WTC11 (cell line): ENCODE measurements around the gene RECQL5. TPM values are rescaled to one million over a fixed set of nuclear protein-coding genes. Genes with fewer than 3 reads are reported as not detected.

ENCODE experiments used
- ATAC-seq: fragments of 200-7000 bp; cut with Tn5 transposase; 2 replicates; pipeline ENCODE4 v1.10.0; 2021; ENCODE audit warnings: mild to moderate bottlenecking, moderate library complexity
- CTCF ChIA-PET: fragments of 300-600 bp; sonication (Branson Sonifier 250); formaldehyde crosslinking; loops from one replicate; lab custom pipeline; 2021; ENCODE audit warnings: antibody characterized with exemption; lab: Charles Lee
- POLR2A ChIA-PET: fragments of 350-600 bp; sonication (Branson Sonifier 250); formaldehyde crosslinking; loops from one replicate; lab custom pipeline; 2021; ENCODE audit warnings: antibody characterized with exemption; lab: Charles Lee
- DNase-seq: peaks from one replicate; pipeline ENCODE4 v3.0.0; 2021; ENCODE audit warnings: low spot score
- H3K27ac Mint-ChIP-seq: 2 replicates; pipeline ENCODE4 v1.8.0; 2021; ENCODE audit warnings: mixed read lengths
- H3K27me3 Mint-ChIP-seq: 2 replicates; pipeline ENCODE4 v1.8.0; 2021; ENCODE audit warnings: low read depth, mild to moderate bottlenecking, moderate library complexity, mixed read lengths
- H3K36me3 Mint-ChIP-seq: 2 replicates; pipeline ENCODE4 v1.8.0; 2021; ENCODE audit warnings: mixed read lengths
- H3K4me1 Mint-ChIP-seq: 2 replicates; pipeline ENCODE4 v1.8.0; 2022; ENCODE audit warnings: mixed read lengths
- H3K4me3 Mint-ChIP-seq: 2 replicates; pipeline ENCODE4 v1.8.0; 2021; ENCODE audit warnings: mild to moderate bottlenecking, moderate library complexity, mixed read lengths
- H3K9me3 Mint-ChIP-seq: 2 replicates; pipeline ENCODE4 v1.8.0; 2021; ENCODE audit warnings: mixed read lengths
- FOXJ3 ChIP-seq: sonication (generic); formaldehyde crosslinking; IDR thresholded peaks from 2 replicates; pipeline ENCODE4 v1.9.0; 2021; ENCODE audit warnings: missing genetic modification reagents, mild to moderate bottlenecking, borderline replicate concordance
- FOXP4 ChIP-seq: sonication (generic); formaldehyde crosslinking; IDR thresholded peaks from 2 replicates; pipeline ENCODE4 v1.8.0; 2022; ENCODE audit warnings: mild to moderate bottlenecking, missing genetic modification reagents
- GTF2I ChIP-seq: fragments of 250-450 bp; sonication (Bioruptor Pico); conservative IDR thresholded peaks from 2 replicates; pipeline ENCODE4 v1.4.0; 2021; ENCODE audit warnings: mild to moderate bottlenecking
- IRF1 ChIP-seq: sonication (generic); formaldehyde crosslinking; IDR thresholded peaks from 2 replicates; pipeline ENCODE4 v1.8.0; 2023; ENCODE audit warnings: missing genetic modification reagents
- IRF2 ChIP-seq: sonication (generic); formaldehyde crosslinking; IDR thresholded peaks from 2 replicates; pipeline ENCODE4 v1.8.0; 2022; ENCODE audit warnings: low read depth, missing genetic modification reagents, borderline replicate concordance
- JUN ChIP-seq: sonication (generic); formaldehyde crosslinking; IDR thresholded peaks from 2 replicates; pipeline ENCODE4 v1.8.0; 2023; ENCODE audit warnings: mild to moderate bottlenecking, missing genetic modification reagents
- MAX ChIP-seq: sonication (generic); formaldehyde crosslinking; IDR thresholded peaks from 2 replicates; pipeline ENCODE4 v1.8.0; 2022; ENCODE audit warnings: mild to moderate bottlenecking, missing genetic modification reagents
- NFATC4 ChIP-seq: fragments of 250-450 bp; sonication (Bioruptor Pico); IDR thresholded peaks from 2 replicates; pipeline ENCODE4 v1.9.0; 2021; ENCODE audit warnings: mild to moderate bottlenecking
- RORB ChIP-seq: fragments of 250-450 bp; sonication (Bioruptor Pico); IDR thresholded peaks from 2 replicates; pipeline ENCODE4 v1.9.0; 2021; ENCODE audit warnings: mild to moderate bottlenecking
- SMAD3 ChIP-seq: sonication (generic); formaldehyde crosslinking; IDR thresholded peaks from 2 replicates; pipeline ENCODE4 v1.8.0; 2022; ENCODE audit warnings: missing genetic modification reagents, mild to moderate bottlenecking, borderline replicate concordance
- SP1 ChIP-seq: sonication (generic); formaldehyde crosslinking; conservative IDR thresholded peaks from 2 replicates; pipeline ENCODE4 v1.8.1; 2022; ENCODE audit warnings: missing genetic modification reagents
- TP53 ChIP-seq: sonication (generic); formaldehyde crosslinking; IDR thresholded peaks from 2 replicates; pipeline ENCODE4 v1.8.1; 2023; ENCODE audit warnings: mild to moderate bottlenecking, missing genetic modification reagents
- ZBTB43 ChIP-seq: sonication (generic); formaldehyde crosslinking; IDR thresholded peaks from 2 replicates; pipeline ENCODE4 v1.8.1; 2023; ENCODE audit warnings: mild to moderate bottlenecking, missing genetic modification reagents
- ZNF263 ChIP-seq: sonication (generic); formaldehyde crosslinking; IDR thresholded peaks from 2 replicates; pipeline ENCODE4 v1.8.1; 2022; ENCODE audit warnings: low read depth, mild to moderate bottlenecking, moderate library complexity, missing genetic modification reagents
- ZNF281 ChIP-seq: sonication (generic); formaldehyde crosslinking; IDR thresholded peaks from 2 replicates; pipeline ENCODE4 v1.8.0; 2023; ENCODE audit warnings: mild to moderate bottlenecking, missing genetic modification reagents
- ZNF512 ChIP-seq: sonication (generic); formaldehyde crosslinking; IDR thresholded peaks from 2 replicates; pipeline ENCODE4 v1.8.1; 2022; ENCODE audit warnings: missing genetic modification reagents, borderline replicate concordance
- ZNF532 ChIP-seq: fragments of 250-450 bp; sonication (Bioruptor Pico); IDR thresholded peaks from 2 replicates; pipeline ENCODE4 v1.9.0; 2021; ENCODE audit warnings: mild to moderate bottlenecking, borderline replicate concordance
- ZNF671 ChIP-seq: fragments of 250-450 bp; sonication (Bioruptor Pico); IDR thresholded peaks from 2 replicates; pipeline ENCODE4 v1.8.0; 2021; ENCODE audit warnings: mild to moderate bottlenecking
- ZSCAN18 ChIP-seq: fragments of 250-450 bp; sonication (Bioruptor Pico); IDR thresholded peaks from 2 replicates; pipeline ENCODE4 v2.1.2; 2022; ENCODE audit warnings: mild to moderate bottlenecking, moderate library complexity
- total RNA-seq: library from RNA; stranded (reverse); gene quantifications from 3 replicates; pipeline ENCODE4 v1.2.3, GENCODE V29; 2021

RECQL5 gene
- total RNA-seq, 1 experiment from 2014 or later, result 51.0 TPM

- TF ChIP-seq RORB (CRISPR knock-in tag) (no peak), SP1 (CRISPR knock-in tag) (no peak), GTF2I (CRISPR knock-in tag) (no peak)
These were observed 39.9 kb downstream of the RECQL5 start (continued) for GRCh38 chr17:75627094-75627493.

GRCh38 chr17:75626496-75627038 lies 40.4 kb downstream of the RECQL5 start:
- no peak for ATAC-seq
- Mint-ChIP-seq H3K27ac (no peak overlapping the region), H3K9me3 (no peaks in the 10 kb centered on the region), H3K4me3 (no peak overlapping the region), H3K36me3 (no peaks in the 10 kb centered on the region), H3K27me3 (no peaks in the 10 kb centered on the region), H3K4me1 (no peaks in the 10 kb centered on the region)
- TF ChIP-seq FOXP4 (CRISPR knock-in tag), result no peak
- TF ChIP-seq ZNF532 (CRISPR knock-in tag), result no peak
- no peak for TF ChIP-seq IRF2
- TF ChIP-seq ZBTB43 (CRISPR knock-in tag), result no peak
- TF ChIP-seq ZSCAN18 (CRISPR knock-in tag), result no peak
- no peak for TF ChIP-seq ZNF263 (CRISPR knock-in tag)
- no peak for TF ChIP-seq TP53 (CRISPR knock-in tag)
- no peak for TF ChIP-seq ZNF281 (CRISPR knock-in tag)
- TF ChIP-seq FOXJ3 (CRISPR knock-in tag), result no peak
- TF ChIP-seq MAX, result no peak
- TF ChIP-seq ZNF671, result no peak
- TF ChIP-seq NFATC4 (CRISPR knock-in tag), result no peak
- TF ChIP-seq IRF1 (CRISPR knock-in tag), result no peak
- TF ChIP-seq SMAD3, result no peak
- TF ChIP-seq ZNF512 (CRISPR knock-in tag), result no peak
- TF ChIP-seq JUN (CRISPR knock-in tag), result no peak
- CTCF ChIA-PET, result interaction anchor here (0.6 to 19.0 kb wide), 19 partner anchors 9 to 362 kb away, joined by 3 to 304 read pairs (median 7); partner anchors contain the start of genes SMIM5 and WBP2
- no peak for DNase-seq
- POLR2A ChIA-PET, result interaction anchor here (0.8 to 1.0 kb wide), 2 partner anchors 26 to 94 kb away, joined by 3 read pairs; no protein-coding TSS in a partner anchor
